H1 (cell line): ENCODE data around the gene SLC35F3. TPM values are rescaled to one million over a fixed set of nuclear protein-coding genes. Genes with fewer than 3 reads are reported as not detected.

Experiments used
- ATF2 ChIP-seq: IDR thresholded peaks from 2 replicates; pipeline ENCODE4 v1.6.1; 2012; ENCODE audit warnings: low read length, inconsistent platforms
- CHD7 ChIP-seq: fragments of 300-600 bp; sonication (generic); IDR thresholded peaks from 2 replicates; pipeline ENCODE4 v1.7.1; 2012; ENCODE audit warnings: low read length, moderate library complexity, mild to moderate bottlenecking, inconsistent platforms; ENCODE audit not compliant: insufficient replicate concordance
- CTCF ChIP-seq, 3 experiments: IDR thresholded peaks; 1 replicate in 2 of 3; 2 replicates in 1 of 3; pipeline versions ENCODE4 v1.5.1 to v1.6.1; 2011; ENCODE audit warnings: low read length in 3 of 3, mild to moderate bottlenecking in 3 of 3, inconsistent platforms in 2 of 3, low read depth in 1 of 3, moderate library complexity in 1 of 3; ENCODE audit not compliant: insufficient read depth in 1 of 3; ENCODE audit errors: control extremely low read depth in 1 of 3
- KDM4A ChIP-seq: IDR thresholded peaks from one replicate; pipeline ENCODE4 v1.7.1; 2012; ENCODE audit warnings: low read depth, mild to moderate bottlenecking, moderate library complexity, low read length, inconsistent platforms; ENCODE audit not compliant: severe bottlenecking
- TBP ChIP-seq: IDR thresholded peaks from 2 replicates; pipeline ENCODE4 v1.6.1; 2011; ENCODE audit warnings: low read depth, low read length, improper control_type of control experiment
- TCF12 ChIP-seq: IDR thresholded peaks from 2 replicates; pipeline ENCODE4 v1.6.1; 2011; ENCODE audit warnings: low read depth, mild to moderate bottlenecking, low read length
- polyA plus RNA-seq, 7 experiments: library from polyadenylated mRNA; depleted of rRNA in 3 of 7; stranded (reverse) in 5 of 7; unstranded in 2 of 7; fragments of >200 nt in 5 of 7; fragments of 200-250 nt in 2 of 7; gene quantifications; 1 replicate in 5 of 7; 2 replicates in 1 of 7; 4 replicates in 1 of 7; pipeline versions ENCODE4 v1.2.1 to v1.2.3, GENCODE V29; 2011 to 2013; ENCODE audit warnings: missing spikeins in 2 of 7, mixed read lengths in 2 of 7
- total RNA-seq: library from RNA; stranded (reverse); fragmentation: NEBNext Ultra II Directional; extraction: Animal tissue kit (Norgen Biotek cat#: 25700); gene quantifications from 2 replicates; pipeline ENCODE4 v1.2.1, GENCODE V29; 2021

Gene SLC35F3
- total and polyA plus RNA-seq, 2 of the 8 experiments (the other 6 are each of a cell fraction or from before 2014, with no cell fraction given), result 0.78 to 1.2 TPM

GRCh38 chr1:234240680-234241079 lies 336.2 kb downstream of the SLC35F3 start (continued):
- no peak for TF ChIP-seq CHD7
- no peak for TF ChIP-seq CTCF (IDR thresholded peaks at IDR 0.05; ENCODE audit: control extremely low read depth in 1 of 3, insufficient read depth in 1 of 3, low read depth in 1 of 3, low read length in 3 of 3)
- TF ChIP-seq TBP, result no peak
- no peak for TF ChIP-seq TCF12
- no peak for TF ChIP-seq KDM4A
- TF ChIP-seq ATF2, result no peak
